Astrocyte (in vitro differentiated cells and primary cell): ENCODE data around the gene KRT86. TPM values are rescaled to one million over a fixed set of nuclear protein-coding genes. Genes with fewer than 3 reads are reported as not detected.

Experiments
- DNase-seq: peaks from one replicate; pipeline ENCODE4 v3.0.0-alpha.2; 2010; ENCODE audit warnings: low read depth
- FAIRE-seq: peaks from 2 replicates; lab custom pipeline; 2011; peaks lifted over from hg19 to GRCh38; lab: Jason Lieb, UNC
- H2AFZ ChIP-seq: 2 replicates; pipeline ENCODE4 v1.6.0; 2012; ENCODE audit warnings: low read depth, low read length, inconsistent platforms
- H3K27ac ChIP-seq: 2 replicates; pipeline ENCODE4 v1.5.1; 2011; ENCODE audit warnings: low read depth, low read length, inconsistent platforms
- H3K27me3 ChIP-seq: 2 replicates; pipeline ENCODE4 v1.6.0; 2011; ENCODE audit warnings: low read length, inconsistent platforms; ENCODE audit not compliant: insufficient read depth
- H3K36me3 ChIP-seq: 2 replicates; pipeline ENCODE4 v1.5.1; 2011; ENCODE audit warnings: low read length, inconsistent platforms; ENCODE audit not compliant: insufficient read depth
- H3K4me1 ChIP-seq: 2 replicates; pipeline ENCODE4 v1.5.1; 2011; ENCODE audit warnings: low read length, inconsistent platforms; ENCODE audit not compliant: insufficient read depth
- H3K4me2 ChIP-seq: 2 replicates; pipeline ENCODE4 v1.6.0; 2012; ENCODE audit warnings: low read length, inconsistent platforms
- H3K4me3 ChIP-seq: 2 replicates; pipeline ENCODE4 v1.5.1; 2011; ENCODE audit warnings: low read depth, mild to moderate bottlenecking, low read length, inconsistent platforms; ENCODE audit not compliant: insufficient read depth
- H3K79me2 ChIP-seq: 2 replicates; pipeline ENCODE4 v1.6.0; 2012; ENCODE audit warnings: mild to moderate bottlenecking, low read length, inconsistent platforms; ENCODE audit not compliant: insufficient read depth
- H3K9ac ChIP-seq: 2 replicates; pipeline ENCODE4 v1.6.0; 2012; ENCODE audit warnings: mild to moderate bottlenecking, low read length, inconsistent platforms
- H3K9me3 ChIP-seq: 2 replicates; pipeline ENCODE4 v1.5.1; 2012; ENCODE audit warnings: low read depth, mild to moderate bottlenecking, low read length, inconsistent platforms; ENCODE audit not compliant: insufficient read depth
- H4K20me1 ChIP-seq: 2 replicates; pipeline ENCODE4 v1.6.0; 2012; ENCODE audit warnings: low read length, inconsistent platforms; ENCODE audit not compliant: insufficient read depth
- H3K27ac Mint-ChIP-seq: one replicate; pipeline ENCODE4 v1.8.0; 2021; ENCODE audit warnings: mild to moderate bottlenecking, mixed read lengths; ENCODE audit not compliant: unreplicated experiment
- H3K27me3 Mint-ChIP-seq: one replicate; pipeline ENCODE4 v1.8.0; 2021; ENCODE audit warnings: low read depth, mixed read lengths; ENCODE audit not compliant: unreplicated experiment
- H3K36me3 Mint-ChIP-seq: one replicate; pipeline ENCODE4 v1.8.0; 2021; ENCODE audit warnings: low read depth, mixed read lengths; ENCODE audit not compliant: unreplicated experiment
- H3K4me1 Mint-ChIP-seq: one replicate; pipeline ENCODE4 v1.8.0; 2021; ENCODE audit warnings: low read depth, mixed read lengths; ENCODE audit not compliant: unreplicated experiment
- H3K4me3 Mint-ChIP-seq: one replicate; pipeline ENCODE4 v1.8.0; 2021; ENCODE audit warnings: mild to moderate bottlenecking, moderate library complexity, mixed read lengths; ENCODE audit not compliant: unreplicated experiment
- H3K9me3 Mint-ChIP-seq: one replicate; pipeline ENCODE4 v1.8.0; 2021; ENCODE audit warnings: mild to moderate bottlenecking, mixed read lengths; ENCODE audit not compliant: unreplicated experiment
- CTCF ChIP-seq: IDR thresholded peaks from 2 replicates; pipeline ENCODE4 v1.5.1; 2011; ENCODE audit warnings: low read depth, mild to moderate bottlenecking, inconsistent platforms, low read length, moderate library complexity; ENCODE audit not compliant: insufficient read depth
- EZH2 ChIP-seq: IDR thresholded peaks from 2 replicates; pipeline ENCODE4 v1.6.1; 2012; ENCODE audit warnings: mild to moderate bottlenecking, low read length, inconsistent platforms; ENCODE audit not compliant: insufficient read depth
- total RNA-seq: library from RNA; stranded (reverse); gene quantifications from 2 replicates; pipeline ENCODE4 v1.2.1, GENCODE V29; 2021

The KRT86 gene
- total RNA-seq, 1 donor from 2014 or later, result 0.43 TPM

- Histone ChIP-seq H3K4me1 (peaks cover 21% of the 10 kb centered on the region), H4K20me1 (no peaks in the 10 kb centered on the region), H3K79me2 (no peaks in the 10 kb centered on the region), H3K27me3 (peaks cover 2% of the 10 kb centered on the region), H3K4me3 (no peak overlapping the region), H3K4me2 (no peak overlapping the region), H3K27ac (no peak overlapping the region), H3K36me3 (no peaks in the 10 kb centered on the region), H2AFZ (no peak overlapping the region), H3K9ac (no peak overlapping the region), H3K9me3 (no peaks in the 10 kb centered on the region)
- H3K4me1 Mint-ChIP-seq, result peaks cover 30% of the 10 kb centered on the region
- no peak overlapping the region for H3K4me3 Mint-ChIP-seq
- DNase-seq (no peak), FAIRE-seq (no peak)
- H3K27ac Mint-ChIP-seq, result no peak overlapping the region
- TF ChIP-seq CTCF (no peak), EZH2 (no peak)
- peaks cover 61% of the 10 kb centered on the region for H3K27me3 Mint-ChIP-seq
- H3K9me3 Mint-ChIP-seq, result peaks cover 2% of the 10 kb centered on the region
- peaks cover 4% of the 10 kb centered on the region for H3K36me3 Mint-ChIP-seq
These were observed 25.6 kb upstream of the KRT86 start for GRCh38 chr12:52248541-52249461.

GRCh38 chr12:52249511-52250047 lies 24.9 kb upstream of the KRT86 start:
- Histone ChIP-seq H3K79me2 (no peaks in the 10 kb centered on the region), H4K20me1 (no peaks in the 10 kb centered on the region), H3K9ac (no peak overlapping the region), H3K9me3 (no peaks in the 10 kb centered on the region), H3K36me3 (no peaks in the 10 kb centered on the region), H3K4me3 (no peak overlapping the region), H3K4me2 (no peak overlapping the region), H3K4me1 (peaks cover 13% of the 10 kb centered on the region), H3K27ac (no peak overlapping the region), H3K27me3 (peaks cover 8% of the 10 kb centered on the region), H2AFZ (no peak overlapping the region)
- DNase-seq (no peak), FAIRE-seq (no peak)
- H3K4me3 Mint-ChIP-seq, result no peak overlapping the region
- peaks cover 2% of the 10 kb centered on the region for H3K9me3 Mint-ChIP-seq
- H3K27ac Mint-ChIP-seq, result no peak overlapping the region
- TF ChIP-seq EZH2 (no peak), CTCF (no peak)
- peaks cover 22% of the 10 kb centered on the region for H3K4me1 Mint-ChIP-seq
- peaks cover 68% of the 10 kb centered on the region for H3K27me3 Mint-ChIP-seq
- H3K36me3 Mint-ChIP-seq, result peaks cover 4% of the 10 kb centered on the region
